ENCODE measurements around the gene RPS15.

RPS15 gene

DNA sequence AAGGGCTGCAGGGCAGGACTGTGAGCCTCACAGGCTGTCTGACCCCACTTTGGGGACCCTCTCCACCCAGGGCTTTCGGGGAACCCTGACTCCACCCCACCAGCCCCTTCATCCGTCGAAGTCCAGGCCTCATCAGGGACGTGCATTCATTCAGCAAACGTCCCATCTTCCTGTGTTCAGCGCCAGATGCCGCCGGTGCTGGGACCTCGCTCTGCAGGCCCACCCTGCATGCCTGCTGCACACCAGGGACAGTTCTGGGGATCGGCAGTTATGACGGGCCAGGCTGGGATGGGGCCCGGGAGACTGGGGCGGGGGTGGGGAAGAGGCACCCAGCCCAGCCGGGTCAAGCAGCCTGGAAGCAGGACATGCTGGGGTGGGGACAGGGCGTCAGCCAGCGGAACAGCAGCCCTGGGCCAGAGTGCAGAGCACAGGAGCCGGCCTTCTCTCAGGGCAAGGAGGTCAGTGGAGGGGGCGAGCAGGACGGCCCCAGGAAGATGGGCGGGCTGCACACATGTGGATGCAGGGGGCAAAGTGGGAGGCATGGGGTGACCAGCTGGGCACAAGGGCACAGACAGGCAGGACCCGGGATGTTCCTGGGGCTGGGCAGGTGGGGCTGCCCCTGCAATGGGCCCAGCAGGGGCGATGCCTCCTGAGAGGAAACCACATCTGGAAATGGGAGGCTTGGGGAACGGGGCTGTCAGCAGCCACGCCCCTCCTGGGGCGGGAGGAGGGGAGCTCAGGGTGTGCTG lies 42.0 kb upstream of the RPS15 start:
- H4K20me1 ChIP-seq (ENCODE audit: insufficient read depth, low read length), result no peaks in the 10 kb centered on the region
- H3K9me2 ChIP-seq (ENCODE audit: low read depth, low read length), result no peaks in the 10 kb centered on the region
- no peak overlapping the region for H3K27ac ChIP-seq (ENCODE audit: low read depth, low read length, poor library complexity, severe bottlenecking)
- no peaks in the 10 kb centered on the region for H3F3A ChIP-seq (ENCODE audit: insufficient read depth, low read length)
- peaks cover 6% of the 10 kb centered on the region; the same call in 1 of the 2 replicates for H3K27me3 ChIP-seq (ENCODE audit: insufficient read depth, low read length)
- no peaks in the 10 kb centered on the region for H3K79me2 ChIP-seq (ENCODE audit: insufficient read depth, low read length)
- no peak overlapping the region for H3K4me3 ChIP-seq (ENCODE audit: low read depth, low read length, poor library complexity, severe bottlenecking)
- TF ChIP-seq EZH2 (IDR thresholded peaks at IDR 0.05; ENCODE audit: borderline replicate concordance, low read length), result no peak
- TF ChIP-seq, protein P1, sequence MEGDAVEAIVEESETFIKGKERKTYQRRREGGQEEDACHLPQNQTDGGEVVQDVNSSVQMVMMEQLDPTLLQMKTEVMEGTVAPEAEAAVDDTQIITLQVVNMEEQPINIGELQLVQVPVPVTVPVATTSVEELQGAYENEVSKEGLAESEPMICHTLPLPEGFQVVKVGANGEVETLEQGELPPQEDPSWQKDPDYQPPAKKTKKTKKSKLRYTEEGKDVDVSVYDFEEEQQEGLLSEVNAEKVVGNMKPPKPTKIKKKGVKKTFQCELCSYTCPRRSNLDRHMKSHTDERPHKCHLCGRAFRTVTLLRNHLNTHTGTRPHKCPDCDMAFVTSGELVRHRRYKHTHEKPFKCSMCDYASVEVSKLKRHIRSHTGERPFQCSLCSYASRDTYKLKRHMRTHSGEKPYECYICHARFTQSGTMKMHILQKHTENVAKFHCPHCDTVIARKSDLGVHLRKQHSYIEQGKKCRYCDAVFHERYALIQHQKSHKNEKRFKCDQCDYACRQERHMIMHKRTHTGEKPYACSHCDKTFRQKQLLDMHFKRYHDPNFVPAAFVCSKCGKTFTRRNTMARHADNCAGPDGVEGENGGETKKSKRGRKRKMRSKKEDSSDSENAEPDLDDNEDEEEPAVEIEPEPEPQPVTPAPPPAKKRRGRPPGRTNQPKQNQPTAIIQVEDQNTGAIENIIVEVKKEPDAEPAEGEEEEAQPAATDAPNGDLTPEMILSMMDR (IDR thresholded peaks at IDR 0.05; ENCODE audit: low read length), result no peak
- H3K4me1 ChIP-seq (ENCODE audit: insufficient read depth, low read length, severe bottlenecking), result peaks cover 8% of the 10 kb centered on the region
- peaks cover 39% of the 10 kb centered on the region for H3K36me3 ChIP-seq (ENCODE audit: insufficient read depth, low read length)
- H3K9ac ChIP-seq (ENCODE audit: low read length), result no peak overlapping the region
- H3K4me2 ChIP-seq (ENCODE audit: low read length), result no peak overlapping the region
- H3K9me3 ChIP-seq (ENCODE audit: low read length), result no peaks in the 10 kb centered on the region
- no peak overlapping the region for H2AFZ ChIP-seq (ENCODE audit: low read length)

DNA sequence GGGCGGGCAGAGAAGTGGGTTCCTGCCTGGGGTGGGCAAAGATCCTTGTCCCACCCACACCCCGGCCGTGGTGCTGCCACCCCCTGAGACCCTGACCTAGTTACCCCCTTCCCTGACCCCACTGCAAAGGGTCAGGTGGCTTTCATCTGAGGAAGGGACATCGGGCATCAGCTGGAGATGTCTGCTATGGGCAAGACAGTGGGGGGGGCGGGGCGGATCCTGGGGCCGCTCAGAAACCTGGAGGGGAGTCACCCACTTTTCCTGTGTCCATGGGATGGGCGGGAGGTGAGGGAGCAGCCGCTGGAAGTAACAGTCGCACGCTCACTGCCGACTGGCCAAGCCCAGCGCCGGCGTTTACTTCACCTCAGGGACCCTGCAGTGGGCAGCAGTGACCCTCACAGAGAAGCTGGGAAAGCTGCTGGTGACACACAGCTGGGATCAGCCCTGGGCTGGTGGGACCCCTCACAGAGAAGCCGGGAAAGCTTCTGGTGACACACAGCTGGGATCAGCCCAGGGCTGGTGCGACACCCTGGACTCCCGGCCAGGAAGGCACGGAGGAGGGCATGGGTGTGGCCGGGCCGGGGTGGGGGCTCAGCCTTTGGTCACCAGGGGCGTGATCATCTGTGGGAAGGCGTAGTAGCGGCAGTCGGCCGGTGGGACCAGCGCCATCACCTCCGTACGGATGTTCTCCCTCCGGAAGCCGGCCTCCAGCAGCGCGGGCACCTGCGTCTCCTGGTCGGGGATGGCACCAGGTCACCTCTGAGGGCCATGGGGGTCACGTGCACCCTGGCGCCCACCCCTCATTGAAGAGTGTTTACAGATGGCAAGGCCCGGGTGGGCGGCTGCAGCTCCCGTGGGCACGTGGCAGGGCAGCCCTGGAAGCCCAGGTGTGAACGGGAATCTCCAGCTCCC lies 41.2 kb upstream of the RPS15 start:
- Histone ChIP-seq H3K79me2 (ENCODE audit: insufficient read depth, low read length) (no peaks in the 10 kb centered on the region), H3K4me3 (ENCODE audit: low read depth, low read length, poor library complexity, severe bottlenecking) (no peak overlapping the region), H3K9ac (ENCODE audit: low read length) (no peak overlapping the region), H4K20me1 (ENCODE audit: insufficient read depth, low read length) (no peaks in the 10 kb centered on the region), H3K9me2 (ENCODE audit: low read depth, low read length) (no peaks in the 10 kb centered on the region), H3K36me3 (ENCODE audit: insufficient read depth, low read length) (peaks cover 35% of the 10 kb centered on the region), H3K27me3 (ENCODE audit: insufficient read depth, low read length) (peaks cover 6% of the 10 kb centered on the region; the same call in 1 of the 2 replicates), H3F3A (ENCODE audit: insufficient read depth, low read length) (no peaks in the 10 kb centered on the region), H3K4me2 (ENCODE audit: low read length) (no peak overlapping the region), H3K4me1 (ENCODE audit: insufficient read depth, low read length, severe bottlenecking) (peaks cover 14% of the 10 kb centered on the region), H3K9me3 (ENCODE audit: low read length) (no peaks in the 10 kb centered on the region), H3K27ac (ENCODE audit: low read depth, low read length, poor library complexity, severe bottlenecking) (no peak overlapping the region), H2AFZ (ENCODE audit: low read length) (no peak overlapping the region)
- TF ChIP-seq, protein P1 (IDR thresholded peaks at IDR 0.05; ENCODE audit: low read length), result no peak
- no peak for TF ChIP-seq EZH2 (IDR thresholded peaks at IDR 0.05; ENCODE audit: borderline replicate concordance, low read length)

DNA sequence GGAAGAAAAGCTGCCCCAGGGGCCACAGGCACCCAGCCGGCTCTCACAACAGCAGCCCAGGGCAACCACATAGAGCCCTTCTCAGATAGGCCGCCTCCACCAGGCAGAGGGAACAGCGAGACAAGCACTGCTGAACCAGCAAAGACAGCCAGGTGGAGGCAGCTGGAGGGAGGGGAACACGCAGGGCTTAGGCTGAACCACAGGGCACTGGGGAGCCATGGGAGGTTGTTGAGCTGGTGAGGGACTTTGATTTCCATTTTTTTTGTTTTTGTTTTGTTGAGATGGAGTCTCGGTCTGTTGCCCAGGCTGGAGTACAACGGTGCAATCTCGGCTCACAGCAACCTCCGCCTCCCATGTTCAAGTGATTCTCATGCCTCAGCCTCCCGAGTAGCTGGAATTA lies 40.4 kb upstream of the RPS15 start:
- peaks cover 6% of the 10 kb centered on the region; the same call in 1 of the 2 replicates for H3K27me3 ChIP-seq (ENCODE audit: insufficient read depth, low read length)
- TF ChIP-seq, protein P1 (IDR thresholded peaks at IDR 0.05; ENCODE audit: low read length), result no peak
- no peak for TF ChIP-seq EZH2 (IDR thresholded peaks at IDR 0.05; ENCODE audit: borderline replicate concordance, low read length)
- H3K9ac ChIP-seq (ENCODE audit: low read length), result no peak overlapping the region
- no peak overlapping the region for H3K4me2 ChIP-seq (ENCODE audit: low read length)
- no peaks in the 10 kb centered on the region for H3K9me3 ChIP-seq (ENCODE audit: low read length)
- no peaks in the 10 kb centered on the region for H3F3A ChIP-seq (ENCODE audit: insufficient read depth, low read length)
- no peaks in the 10 kb centered on the region for H3K9me2 ChIP-seq (ENCODE audit: low read depth, low read length)
- peaks cover 27% of the 10 kb centered on the region for H3K36me3 ChIP-seq (ENCODE audit: insufficient read depth, low read length)
- H3K27ac ChIP-seq (ENCODE audit: low read depth, low read length, poor library complexity, severe bottlenecking), result no peak overlapping the region
- no peaks in the 10 kb centered on the region for H4K20me1 ChIP-seq (ENCODE audit: insufficient read depth, low read length)
- no peak overlapping the region for H2AFZ ChIP-seq (ENCODE audit: low read length)
- H3K79me2 ChIP-seq (ENCODE audit: insufficient read depth, low read length), result no peaks in the 10 kb centered on the region
- peaks cover 20% of the 10 kb centered on the region for H3K4me1 ChIP-seq (ENCODE audit: insufficient read depth, low read length, severe bottlenecking)
- no peak overlapping the region for H3K4me3 ChIP-seq (ENCODE audit: low read depth, low read length, poor library complexity, severe bottlenecking)
